GM12878 (cell line): ENCODE results near the gene ARHGAP19. TPM values are rescaled to one million over a fixed set of nuclear protein-coding genes. Genes with fewer than 3 reads are reported as not detected.

ENCODE experiments used
- BCL3 ChIP-seq: IDR thresholded peaks from 2 replicates; pipeline ENCODE4 v1.6.1; 2011; ENCODE audit warnings: borderline replicate concordance, low read depth, mild to moderate bottlenecking, moderate library complexity, low read length; ENCODE audit not compliant: insufficient read depth, poor library complexity, severe bottlenecking
- BMI1 ChIP-seq: fragments of 450-650 bp; IDR thresholded peaks from 2 replicates; pipeline ENCODE4 v1.6.1; 2016; ENCODE audit warnings: mild to moderate bottlenecking, moderate library complexity, borderline replicate concordance
- CREM ChIP-seq: IDR thresholded peaks from 2 replicates; pipeline ENCODE4 v1.6.1; 2014; ENCODE audit warnings: antibody characterized with exemption, low read depth
- KDM1A ChIP-seq: fragments of 200-600 bp; sonication (generic); IDR thresholded peaks from 2 replicates; pipeline ENCODE4 v1.6.1; 2016; ENCODE audit warnings: borderline replicate concordance
- PAX5 ChIP-seq: IDR thresholded peaks from 2 replicates; pipeline ENCODE4 v1.6.1; 2011; ENCODE audit warnings: low read depth, low read length, borderline replicate concordance
- RAD21 ChIP-seq: IDR thresholded peaks from 2 replicates; pipeline ENCODE4 v1.6.1; 2011; ENCODE audit warnings: mild to moderate bottlenecking, low read depth, low read length, moderate library complexity; ENCODE audit not compliant: insufficient read depth
- RCOR1 ChIP-seq: conservative IDR thresholded peaks from 2 replicates; pipeline ENCODE4 v1.6.1; 2012; ENCODE audit warnings: low read depth, low read length, improper control_type of control experiment
- RELB ChIP-seq: fragments of 450-650 bp; IDR thresholded peaks from 2 replicates; pipeline ENCODE4 v1.6.1; 2017; ENCODE audit warnings: low read depth, mild to moderate bottlenecking, moderate library complexity
- SMAD1 ChIP-seq: fragments of 450-650 bp; IDR thresholded peaks from 2 replicates; pipeline ENCODE4 v1.6.1; 2018; ENCODE audit warnings: mild to moderate bottlenecking, low read depth; ENCODE audit not compliant: partially characterized antibody
- SPI1 ChIP-seq: IDR thresholded peaks from 2 replicates; pipeline ENCODE4 v1.6.1; 2011; ENCODE audit warnings: low read depth, mild to moderate bottlenecking, low read length, moderate library complexity, borderline replicate concordance; ENCODE audit not compliant: insufficient read depth
- SUZ12 ChIP-seq: fragments of 200-600 bp; sonication (generic); IDR thresholded peaks from one replicate; pipeline ENCODE4 v1.6.1; 2018; ENCODE audit warnings: antibody characterized with exemption, mild to moderate bottlenecking; ENCODE audit not compliant: unreplicated experiment
- ZNF207 ChIP-seq: fragments of 450-650 bp; IDR thresholded peaks from 2 replicates; pipeline ENCODE4 v1.6.1; 2014; ENCODE audit warnings: antibody characterized with exemption, mild to moderate bottlenecking, borderline replicate concordance
- polyA plus RNA-seq, 11 experiments: library from polyadenylated mRNA; depleted of rRNA in 4 of 11; unstranded in 6 of 11; stranded (reverse) in 5 of 11; fragments of >200 nt; fragmentation: Nextera tagmentation in 4 of 11; fragmentation: Illumina TruSeq in 1 of 11; extraction: Ambion mirVana in 4 of 11; extraction: Trizol in 1 of 11; gene quantifications; 1 replicate in 1 of 11; 2 replicates in 10 of 11; pipeline versions ENCODE4 v1.2.1 to v1.2.3, GENCODE V29; 2011 to 2016; ENCODE audit warnings: inconsistent platforms in 2 of 11, missing spikeins in 2 of 11, low read depth in 1 of 11
- total RNA-seq, 4 experiments: library from RNA; depleted of rRNA in 3 of 4; stranded (reverse); fragments of >200 nt in 3 of 4; fragmentation: Illumina TruSeq in 1 of 4; extraction: Trizol in 1 of 4; gene quantifications; 2 replicates each; pipeline versions ENCODE4 v1.2.1 to v1.2.3, GENCODE V29; 2013 to 2021
- TF ChIP-seq, protein P1 (sequence below): IDR thresholded peaks from 2 replicates; pipeline ENCODE4 v1.6.1; 2012; ENCODE audit warnings: low read depth, low read length, improper control_type of control experiment
- TF ChIP-seq, protein P2 (sequence below): fragments of 450-650 bp; formaldehyde crosslinking; IDR thresholded peaks from 2 replicates; pipeline ENCODE4 v1.5.0; 2022; ENCODE audit warnings: mild to moderate bottlenecking, missing genetic modification characterization

The ARHGAP19 gene
- total and polyA plus RNA-seq, 10 of the 15 experiments (the other 5 are each of a cell fraction or from before 2014, with no cell fraction given), result 13.3 to 40.7 (median 22.6) TPM

GRCh38 chr10:97334370-97335175 lies 42.1 kb upstream of the ARHGAP19 start, which contains the start of gene FRAT2 (continued):
- no peak for TF ChIP-seq KDM1A
- TF ChIP-seq ZNF207, result peak; percentile 95
- TF ChIP-seq SMAD1, result no peak
- no peak for TF ChIP-seq PAX5
- no peak for TF ChIP-seq BMI1
- no peak for TF ChIP-seq SUZ12
- TF ChIP-seq SPI1, result no peak
- TF ChIP-seq RAD21, result no peak
- TF ChIP-seq CREM, result peak; percentile 73; the same call in 1 of the 2 replicates
- TF ChIP-seq, protein P1, sequence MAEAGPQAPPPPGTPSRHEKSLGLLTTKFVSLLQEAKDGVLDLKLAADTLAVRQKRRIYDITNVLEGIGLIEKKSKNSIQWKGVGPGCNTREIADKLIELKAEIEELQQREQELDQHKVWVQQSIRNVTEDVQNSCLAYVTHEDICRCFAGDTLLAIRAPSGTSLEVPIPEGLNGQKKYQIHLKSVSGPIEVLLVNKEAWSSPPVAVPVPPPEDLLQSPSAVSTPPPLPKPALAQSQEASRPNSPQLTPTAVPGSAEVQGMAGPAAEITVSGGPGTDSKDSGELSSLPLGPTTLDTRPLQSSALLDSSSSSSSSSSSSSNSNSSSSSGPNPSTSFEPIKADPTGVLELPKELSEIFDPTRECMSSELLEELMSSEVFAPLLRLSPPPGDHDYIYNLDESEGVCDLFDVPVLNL, result no peak; the same call in 1 of the 2 replicates
- TF ChIP-seq RCOR1, result no peak
- no peak for TF ChIP-seq BCL3
- TF ChIP-seq, protein P2, sequence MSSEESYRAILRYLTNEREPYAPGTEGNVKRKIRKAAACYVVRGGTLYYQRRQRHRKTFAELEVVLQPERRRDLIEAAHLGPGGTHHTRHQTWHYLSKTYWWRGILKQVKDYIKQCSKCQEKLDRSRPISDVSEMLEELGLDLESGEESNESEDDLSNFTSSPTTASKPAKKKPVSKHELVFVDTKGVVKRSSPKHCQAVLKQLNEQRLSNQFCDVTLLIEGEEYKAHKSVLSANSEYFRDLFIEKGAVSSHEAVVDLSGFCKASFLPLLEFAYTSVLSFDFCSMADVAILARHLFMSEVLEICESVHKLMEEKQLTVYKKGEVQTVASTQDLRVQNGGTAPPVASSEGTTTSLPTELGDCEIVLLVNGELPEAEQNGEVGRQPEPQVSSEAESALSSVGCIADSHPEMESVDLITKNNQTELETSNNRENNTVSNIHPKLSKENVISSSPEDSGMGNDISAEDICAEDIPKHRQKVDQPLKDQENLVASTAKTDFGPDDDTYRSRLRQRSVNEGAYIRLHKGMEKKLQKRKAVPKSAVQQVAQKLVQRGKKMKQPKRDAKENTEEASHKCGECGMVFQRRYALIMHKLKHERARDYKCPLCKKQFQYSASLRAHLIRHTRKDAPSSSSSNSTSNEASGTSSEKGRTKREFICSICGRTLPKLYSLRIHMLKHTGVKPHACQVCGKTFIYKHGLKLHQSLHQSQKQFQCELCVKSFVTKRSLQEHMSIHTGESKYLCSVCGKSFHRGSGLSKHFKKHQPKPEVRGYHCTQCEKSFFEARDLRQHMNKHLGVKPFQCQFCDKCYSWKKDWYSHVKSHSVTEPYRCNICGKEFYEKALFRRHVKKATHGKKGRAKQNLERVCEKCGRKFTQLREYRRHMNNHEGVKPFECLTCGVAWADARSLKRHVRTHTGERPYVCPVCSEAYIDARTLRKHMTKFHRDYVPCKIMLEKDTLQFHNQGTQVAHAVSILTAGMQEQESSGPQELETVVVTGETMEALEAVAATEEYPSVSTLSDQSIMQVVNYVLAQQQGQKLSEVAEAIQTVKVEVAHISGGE (CRISPR knock-in tag), result no peak
- TF ChIP-seq RELB, result peak; percentile 50; the same call in 1 of the 2 replicates
